ENCODE data around the gene MRM3.
"Not testable (repeated sequence)": the region's sequence is repeated elsewhere in the genome, so short reads cannot be mapped to it uniquely, and the experiment has no call there.

Gene MRM3

GRCh38 chr17:807523-808294, 25.6 kb downstream of the MRM3 start:
- H3K4me3 ChIP-seq (ENCODE audit: low read depth, low read length) = no peak overlapping the region
- DNase-seq (ENCODE audit: low read depth) = no peak

- H3K4me3 ChIP-seq (ENCODE audit: low read depth, low read length) = no peak overlapping the region
- DNase-seq (ENCODE audit: low read depth) = no peak
These were observed 29.1 kb downstream of the MRM3 start for GRCh38 chr17:811051-811784.

DNA sequence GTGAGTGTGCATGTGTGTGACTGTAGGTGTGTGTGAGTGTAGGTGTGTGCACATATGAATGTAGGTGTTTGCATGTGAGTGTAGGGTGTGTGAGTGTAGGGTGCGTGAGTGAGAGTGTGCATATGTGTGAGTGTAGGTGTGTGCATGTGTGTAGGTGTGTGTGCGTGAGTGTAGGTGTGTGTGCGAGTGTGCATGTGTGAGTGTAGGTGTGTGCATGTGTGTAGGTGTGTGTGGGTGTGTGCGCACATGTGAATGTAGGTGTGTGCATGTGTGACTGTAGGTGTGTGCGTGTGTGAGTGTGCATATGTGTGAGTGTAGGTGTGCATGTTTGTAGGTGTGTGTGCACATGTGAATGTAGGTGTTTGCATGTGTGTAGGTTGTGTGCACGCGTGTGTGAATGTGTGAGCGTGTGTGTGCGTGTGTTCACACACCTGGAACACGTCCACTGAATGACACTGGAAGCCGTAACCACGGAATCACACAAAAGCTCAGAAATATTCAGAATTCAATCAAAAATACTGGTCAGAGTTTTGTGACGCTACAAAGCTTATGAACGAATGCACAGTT, 30.6 kb downstream of the MRM3 start:
- no peak overlapping the region for H3K4me3 ChIP-seq (ENCODE audit: low read depth, low read length)
- DNase-seq (ENCODE audit: low read depth) = no peak

DNA sequence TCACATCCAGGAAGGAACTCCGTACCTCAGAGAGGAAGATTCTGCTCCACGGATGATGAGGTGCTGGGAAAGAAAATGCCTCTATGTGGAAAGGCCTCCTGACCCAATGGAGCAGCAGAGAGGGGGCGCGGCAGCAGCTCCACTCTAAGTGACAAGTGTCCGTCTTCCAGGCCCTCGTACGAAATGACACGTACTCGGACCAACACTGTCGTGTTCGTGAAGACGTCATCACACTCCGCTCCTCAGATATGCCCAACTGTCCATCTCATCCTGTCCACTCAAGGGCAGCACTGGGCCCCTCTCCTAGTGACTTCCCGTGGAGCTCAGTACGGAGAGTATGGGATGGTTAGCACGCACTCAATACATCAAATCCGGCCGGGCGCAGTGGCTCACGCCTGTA, 32.2 kb downstream of the MRM3 start:
- H3K4me3 ChIP-seq (ENCODE audit: low read depth, low read length) = no peak overlapping the region
- DNase-seq (ENCODE audit: low read depth) = no peak

DNA sequence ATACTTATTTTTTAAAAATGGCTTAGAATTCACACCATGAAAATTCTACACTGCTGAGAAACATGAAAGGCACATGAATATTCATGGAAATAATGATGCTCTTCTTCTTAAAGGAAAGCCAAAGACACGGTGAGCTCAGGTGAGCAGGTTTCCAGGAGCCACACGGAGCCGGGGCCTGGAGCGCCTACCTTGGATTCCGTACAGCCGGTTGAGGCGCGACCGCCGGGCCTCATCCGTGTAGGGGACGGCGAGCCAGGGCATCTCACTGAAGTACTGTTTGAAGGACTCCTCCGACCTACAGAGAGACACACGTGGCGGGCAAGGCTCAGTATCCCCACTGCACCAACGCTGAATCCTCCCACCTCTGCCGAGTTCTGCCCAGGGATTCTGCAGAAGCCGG, 37.1 kb downstream of the MRM3 start:
- no peak for DNase-seq (ENCODE audit: low read depth)
- no peak overlapping the region for H3K4me3 ChIP-seq (ENCODE audit: low read depth, low read length)

GRCh38 chr17:823501-823902, 41.3 kb downstream of the MRM3 start:
- no peak for DNase-seq (ENCODE audit: low read depth)
- no peak overlapping the region for H3K4me3 ChIP-seq (ENCODE audit: low read depth, low read length)

GRCh38 chr17:824378-824777, 42.2 kb downstream of the MRM3 start:
- DNase-seq (ENCODE audit: low read depth) = no peak
- H3K4me3 ChIP-seq (ENCODE audit: low read depth, low read length) = no peak overlapping the region

- H3K4me3 ChIP-seq (ENCODE audit: low read depth, low read length) = no peak overlapping the region
- no peak for DNase-seq (ENCODE audit: low read depth)
These were observed 43.1 kb downstream of the MRM3 start for GRCh38 chr17:825216-825615.

DNA sequence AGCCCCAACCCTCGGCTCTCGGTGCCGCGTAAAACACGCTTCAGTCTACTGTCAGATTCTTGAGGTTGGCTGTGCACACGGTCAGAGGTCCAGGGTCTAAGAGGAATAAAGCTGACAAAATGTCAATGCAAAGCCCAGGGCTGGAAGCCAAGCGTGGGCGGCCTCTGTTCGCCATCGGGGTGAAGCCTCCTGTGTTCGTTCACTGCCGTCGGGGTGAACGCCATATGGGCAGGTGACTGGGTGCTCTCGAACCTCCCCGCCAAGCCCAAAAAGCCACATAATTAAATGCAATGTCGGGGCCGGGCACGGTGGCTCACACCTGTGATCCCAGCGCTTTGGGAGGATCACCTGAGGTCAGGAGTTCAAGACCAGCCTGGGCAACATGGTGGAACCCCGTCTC, 44.6 kb downstream of the MRM3 start:
- DNase-seq (ENCODE audit: low read depth) = no peak
- no peak overlapping the region for H3K4me3 ChIP-seq (ENCODE audit: low read depth, low read length)

DNA sequence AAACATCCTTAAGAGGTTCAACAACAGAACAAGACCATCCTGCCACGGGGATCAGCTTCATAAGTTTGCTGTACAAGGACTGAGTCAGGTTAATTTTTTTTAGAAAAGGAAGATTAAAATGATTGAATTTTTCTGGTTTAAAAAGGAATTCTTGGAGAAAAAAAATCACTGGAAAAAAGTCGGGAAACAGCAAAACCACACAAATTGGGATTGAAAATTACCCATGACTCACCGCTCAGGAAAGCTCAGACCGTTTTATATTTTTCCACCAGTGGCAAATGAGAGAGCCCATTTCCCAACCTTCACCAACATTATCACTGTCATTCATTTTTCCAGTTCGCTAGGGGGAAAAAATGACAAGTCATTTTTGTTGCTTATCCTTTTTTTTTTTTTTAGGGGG, 46.6 kb downstream of the MRM3 start:
- no peak for DNase-seq (ENCODE audit: low read depth)

DNA sequence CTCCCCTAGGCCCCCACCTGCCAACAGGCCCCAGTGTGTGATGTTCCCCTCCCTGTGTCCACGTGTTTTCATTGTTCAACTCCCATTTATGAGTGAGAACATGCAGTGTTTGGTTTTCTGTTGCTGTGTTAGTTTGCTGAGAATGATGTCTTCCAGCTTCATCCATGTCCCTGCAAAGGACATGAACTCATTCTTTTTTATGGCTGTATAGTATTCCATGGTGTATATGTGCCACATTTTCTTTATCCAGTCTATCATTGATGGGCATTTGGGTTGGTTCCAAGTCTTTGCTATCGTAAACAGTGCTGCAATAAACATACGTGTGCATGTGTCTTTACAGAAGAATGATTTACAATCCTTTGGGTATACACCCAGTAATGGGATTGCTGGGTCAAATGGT, 47.5 kb downstream of the MRM3 start:
- not testable (repeated sequence) for DNase-seq (ENCODE audit: low read depth); H3K4me3 ChIP-seq (ENCODE audit: low read depth, low read length)

More for the DNA sequence above, 46.6 kb downstream of the MRM3 start:
- H3K4me3 ChIP-seq (ENCODE audit: low read depth, low read length) = no peak overlapping the region

DNA sequence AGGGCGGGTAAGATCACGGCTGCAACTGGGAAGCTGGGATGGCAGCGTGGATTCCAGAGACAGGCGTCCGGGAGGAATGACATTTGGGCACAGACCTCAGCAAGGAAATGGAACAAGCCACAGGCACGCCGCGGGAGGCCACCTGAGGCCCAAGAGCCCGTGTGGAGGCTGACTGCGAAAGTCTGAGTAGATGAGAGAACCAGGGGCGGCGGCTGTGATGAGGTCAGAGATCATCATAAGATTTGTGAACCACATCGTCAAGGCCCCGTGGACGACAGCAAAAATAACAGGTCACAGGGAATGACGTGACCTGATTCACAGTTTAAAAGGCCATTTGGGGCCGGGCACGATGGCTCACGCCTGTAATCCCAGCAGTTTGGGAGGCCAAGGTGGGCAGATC, 48.2 kb downstream of the MRM3 start:
- no peak overlapping the region for H3K4me3 ChIP-seq (ENCODE audit: low read depth, low read length)
- DNase-seq (ENCODE audit: low read depth) = no peak

- H3K4me3 ChIP-seq (ENCODE audit: low read depth, low read length) = no peak overlapping the region
- DNase-seq (ENCODE audit: low read depth) = no peak
These were observed 48.8 kb downstream of the MRM3 start for GRCh38 chr17:830950-831349.

GRCh38 chr17:834136-834535, 52.0 kb downstream of the MRM3 start:
- DNase-seq (ENCODE audit: low read depth) = no peak
- no peak overlapping the region for H3K4me3 ChIP-seq (ENCODE audit: low read depth, low read length)

DNA sequence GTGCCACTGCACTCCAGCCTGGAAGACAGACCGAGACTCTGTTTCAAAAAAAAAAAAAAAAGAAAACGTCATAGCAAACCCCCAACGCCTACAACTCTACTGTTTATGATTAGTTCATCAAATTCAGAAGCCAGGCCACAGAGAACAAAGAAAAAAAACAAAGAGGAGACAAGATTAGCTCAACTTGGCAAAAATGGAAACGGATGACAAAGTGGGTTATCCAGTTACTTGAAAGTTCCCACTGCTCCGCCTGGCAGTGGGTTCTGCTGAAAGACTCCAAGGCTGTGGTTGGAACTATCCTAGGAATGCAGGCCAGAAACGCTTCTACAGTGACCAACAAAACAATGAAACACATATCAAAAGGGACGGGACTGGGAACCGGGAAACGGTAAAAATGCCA, 53.1 kb downstream of the MRM3 start:
- peak; percentile 90 for DNase-seq (ENCODE audit: low read depth)

GRCh38 chr17:835721-836120, 53.6 kb downstream of the MRM3 start:
- not testable (repeated sequence) for H3K4me3 ChIP-seq (ENCODE audit: low read depth, low read length)

More for the DNA sequence above, 53.1 kb downstream of the MRM3 start:
- no peak overlapping the region for H3K4me3 ChIP-seq (ENCODE audit: low read depth, low read length)

GRCh38 chr17:836151-836550, 54.0 kb downstream of the MRM3 start:
- no peak overlapping the region for H3K4me3 ChIP-seq (ENCODE audit: low read depth, low read length)
- peak; percentile 49 for DNase-seq (ENCODE audit: low read depth)

More at GRCh38 chr17:835721-836120, 53.6 kb downstream of the MRM3 start:
- DNase-seq (ENCODE audit: low read depth) = not testable (repeated sequence)

DNA sequence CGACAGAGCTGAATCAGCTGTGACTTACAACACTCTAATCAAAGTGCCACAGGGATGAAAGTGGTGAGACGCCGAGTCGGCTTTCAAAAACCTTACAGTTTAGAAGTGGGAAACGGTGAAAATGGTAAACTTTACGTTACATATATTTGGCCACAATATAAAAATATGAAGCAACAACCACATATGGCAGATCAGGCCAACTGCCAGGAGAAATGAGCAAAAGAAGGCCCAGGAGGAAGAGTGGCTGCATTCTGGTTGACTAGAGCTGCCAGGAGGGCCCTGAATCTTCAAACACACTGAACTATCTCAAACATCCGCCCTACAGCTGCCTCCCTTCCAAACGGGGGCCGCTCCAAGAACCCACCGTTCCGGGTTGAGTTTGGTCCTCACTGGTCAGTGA, 56.3 kb downstream of the MRM3 start:
- DNase-seq (ENCODE audit: low read depth) = no peak
- no peak overlapping the region for H3K4me3 ChIP-seq (ENCODE audit: low read depth, low read length)

GRCh38 chr17:841313-841712, 59.2 kb downstream of the MRM3 start:
- no peak overlapping the region for H3K4me3 ChIP-seq (ENCODE audit: low read depth, low read length)
- DNase-seq (ENCODE audit: low read depth) = no peak

All from skeletal muscle cell (primary cell).